ENCODE results near the gene NEGR1. TPM values are rescaled to one million over a fixed set of nuclear protein-coding genes. Genes with fewer than 3 reads are reported as not detected.

Gene NEGR1
- total RNA-seq, 1 donor from 2014 or later = 2.4 TPM

DNA sequence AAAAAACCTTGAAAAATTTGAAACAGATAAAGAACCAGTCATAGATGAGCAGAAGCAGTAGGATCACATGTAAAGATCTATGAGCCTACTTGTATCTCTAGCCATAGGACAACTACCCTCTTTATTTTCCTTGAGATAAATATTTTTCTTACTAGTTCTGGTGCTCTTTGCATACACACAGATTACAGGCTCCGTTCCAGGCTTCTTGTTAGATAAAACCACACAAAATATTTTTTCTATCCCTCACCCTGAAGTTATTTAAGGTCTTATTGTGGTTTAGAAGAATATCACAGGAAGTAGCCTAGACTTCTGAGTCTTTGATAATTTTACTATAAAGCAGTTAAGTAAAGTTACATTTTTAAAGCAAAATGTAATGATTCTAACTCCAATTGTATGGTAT, 512.2 kb downstream of the NEGR1 start:
- H3K36me3 Mint-ChIP-seq = no peaks in the 10 kb centered on the region
- TF ChIP-seq, protein P1, sequence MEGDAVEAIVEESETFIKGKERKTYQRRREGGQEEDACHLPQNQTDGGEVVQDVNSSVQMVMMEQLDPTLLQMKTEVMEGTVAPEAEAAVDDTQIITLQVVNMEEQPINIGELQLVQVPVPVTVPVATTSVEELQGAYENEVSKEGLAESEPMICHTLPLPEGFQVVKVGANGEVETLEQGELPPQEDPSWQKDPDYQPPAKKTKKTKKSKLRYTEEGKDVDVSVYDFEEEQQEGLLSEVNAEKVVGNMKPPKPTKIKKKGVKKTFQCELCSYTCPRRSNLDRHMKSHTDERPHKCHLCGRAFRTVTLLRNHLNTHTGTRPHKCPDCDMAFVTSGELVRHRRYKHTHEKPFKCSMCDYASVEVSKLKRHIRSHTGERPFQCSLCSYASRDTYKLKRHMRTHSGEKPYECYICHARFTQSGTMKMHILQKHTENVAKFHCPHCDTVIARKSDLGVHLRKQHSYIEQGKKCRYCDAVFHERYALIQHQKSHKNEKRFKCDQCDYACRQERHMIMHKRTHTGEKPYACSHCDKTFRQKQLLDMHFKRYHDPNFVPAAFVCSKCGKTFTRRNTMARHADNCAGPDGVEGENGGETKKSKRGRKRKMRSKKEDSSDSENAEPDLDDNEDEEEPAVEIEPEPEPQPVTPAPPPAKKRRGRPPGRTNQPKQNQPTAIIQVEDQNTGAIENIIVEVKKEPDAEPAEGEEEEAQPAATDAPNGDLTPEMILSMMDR (IDR thresholded peaks at IDR 0.05; ENCODE audit: unreplicated experiment) = no peak
- DNase-seq (ENCODE audit: low spot score in 2 of 2, unreplicated experiment in 2 of 2) = no peak
- peaks cover 10% of the 10 kb centered on the region for H3K9me3 Mint-ChIP-seq
- peaks cover 2% of the 10 kb centered on the region for H3K27me3 Mint-ChIP-seq (ENCODE audit: low read depth)
- no peaks in the 10 kb centered on the region for H3K4me1 Mint-ChIP-seq
- no peak overlapping the region for H3K27ac Mint-ChIP-seq
- H3K4me3 Mint-ChIP-seq = no peak overlapping the region

DNA sequence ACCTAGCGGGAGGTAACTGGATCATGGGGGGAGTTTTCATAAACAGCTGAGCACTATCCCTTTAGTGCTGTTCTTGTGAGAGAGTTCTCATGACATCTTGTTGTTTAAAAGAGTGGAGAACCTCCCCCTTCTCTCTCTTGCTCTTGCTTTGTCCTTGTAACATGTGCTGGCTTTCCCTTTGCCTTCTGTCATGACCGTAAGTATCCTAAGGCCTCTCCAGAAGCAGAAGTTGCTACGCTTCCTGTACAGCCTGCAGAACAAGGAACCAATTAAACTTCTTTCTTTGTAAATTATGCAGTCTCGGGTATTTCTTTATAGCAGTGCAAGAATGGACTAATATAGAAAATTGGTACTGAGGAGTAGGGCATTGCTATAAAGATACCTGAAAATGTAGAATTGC, 515.6 kb downstream of the NEGR1 start:
- Mint-ChIP-seq H3K4me1 (no peaks in the 10 kb centered on the region), H3K27ac (no peak overlapping the region), H3K27me3 (ENCODE audit: low read depth) (peaks cover 2% of the 10 kb centered on the region), H3K4me3 (no peak overlapping the region), H3K9me3 (peaks cover 10% of the 10 kb centered on the region), H3K36me3 (no peaks in the 10 kb centered on the region)
- TF ChIP-seq, protein P1 (IDR thresholded peaks at IDR 0.05; ENCODE audit: unreplicated experiment) = no peak
- DNase-seq (ENCODE audit: low spot score in 2 of 2, unreplicated experiment in 2 of 2) = no peak

DNA sequence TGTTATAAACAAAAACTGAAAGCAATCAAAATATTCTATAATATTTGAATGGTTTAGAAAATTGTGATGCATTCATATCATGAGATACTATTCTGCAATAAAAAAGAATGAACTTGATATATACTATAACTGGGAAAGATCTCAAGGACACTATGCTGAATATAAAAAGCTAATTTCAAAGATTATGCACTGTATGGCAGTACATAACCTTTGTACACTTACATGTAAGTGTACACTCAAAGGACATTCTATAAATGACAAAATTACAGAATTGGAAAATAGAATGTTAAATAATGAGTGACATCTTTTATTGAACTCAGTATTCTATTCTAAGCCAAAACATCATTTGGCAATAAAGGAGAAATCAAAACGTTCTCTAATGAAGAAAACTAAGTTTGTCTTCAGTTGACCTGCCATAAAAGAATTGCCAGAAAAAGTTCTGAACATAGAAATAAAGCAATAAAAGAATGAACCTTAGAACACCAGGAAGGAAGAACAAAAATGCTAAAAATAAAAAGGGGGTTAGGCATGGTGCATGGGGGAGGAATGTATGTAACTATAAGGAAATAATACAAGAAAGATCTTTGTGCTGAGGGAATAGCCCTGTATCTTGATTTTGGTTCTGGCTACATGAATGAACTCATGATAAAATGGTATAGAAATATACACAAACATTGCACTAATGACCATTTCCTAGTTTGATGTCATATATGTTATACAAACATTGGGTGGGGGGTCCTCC, 519.7 kb downstream of the NEGR1 start:
- no peaks in the 10 kb centered on the region for H3K4me1 Mint-ChIP-seq
- TF ChIP-seq, protein P1 (IDR thresholded peaks at IDR 0.05; ENCODE audit: unreplicated experiment) = no peak
- no peak for DNase-seq (ENCODE audit: low spot score in 2 of 2, unreplicated experiment in 2 of 2)
- H3K36me3 Mint-ChIP-seq = no peaks in the 10 kb centered on the region
- H3K9me3 Mint-ChIP-seq = peaks cover 3% of the 10 kb centered on the region
- H3K4me3 Mint-ChIP-seq = no peak overlapping the region
- peaks cover 2% of the 10 kb centered on the region for H3K27me3 Mint-ChIP-seq (ENCODE audit: low read depth)
- H3K27ac Mint-ChIP-seq = no peak overlapping the region

DNA sequence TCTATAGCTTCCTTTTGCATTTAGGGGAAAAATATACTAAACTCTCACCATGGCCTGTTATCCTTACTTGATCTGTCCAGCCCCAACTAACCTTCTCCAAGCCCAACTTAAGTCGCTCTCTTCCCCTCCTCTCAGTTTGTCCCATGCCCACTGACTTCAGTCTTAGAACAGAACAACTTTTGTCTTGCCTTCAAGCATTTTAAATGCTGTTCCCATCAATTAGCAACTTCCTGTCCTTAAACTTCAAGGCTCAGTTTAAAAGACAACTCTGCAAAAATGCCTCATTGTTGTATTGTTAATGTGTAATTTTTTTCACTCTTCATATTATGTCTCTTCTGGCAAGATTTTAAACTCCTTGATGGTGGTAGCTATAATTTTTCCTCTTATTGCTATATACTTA, 526.9 kb downstream of the NEGR1 start:
- H3K36me3 Mint-ChIP-seq = no peaks in the 10 kb centered on the region
- no peak overlapping the region for H3K4me3 Mint-ChIP-seq
- no peaks in the 10 kb centered on the region for H3K4me1 Mint-ChIP-seq

DNA sequence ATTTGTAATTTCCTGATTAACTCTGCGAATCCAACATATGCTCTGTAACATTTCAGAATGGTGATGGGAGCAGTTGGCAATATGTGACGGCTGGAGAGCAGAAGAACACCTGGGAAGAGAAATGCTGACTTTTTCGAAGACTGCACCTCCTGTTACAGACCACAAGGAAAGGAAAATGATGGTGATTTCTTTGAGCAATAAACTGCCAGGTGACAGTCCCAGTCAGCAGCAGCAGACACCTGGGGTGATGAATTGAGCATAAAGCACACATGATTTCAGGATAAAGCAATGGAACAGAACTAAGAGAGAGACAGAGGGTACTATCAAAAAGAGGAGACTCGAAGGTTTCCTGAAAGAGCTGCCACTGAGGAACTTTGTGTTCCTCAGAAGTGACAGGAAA, 528.6 kb downstream of the NEGR1 start:
- TF ChIP-seq, protein P1 (IDR thresholded peaks at IDR 0.05; ENCODE audit: unreplicated experiment) = no peak
- H3K27ac Mint-ChIP-seq = no peak overlapping the region
- H3K27me3 Mint-ChIP-seq (ENCODE audit: low read depth) = no peaks in the 10 kb centered on the region
- no peaks in the 10 kb centered on the region for H3K4me1 Mint-ChIP-seq
- H3K9me3 Mint-ChIP-seq = peaks cover 3% of the 10 kb centered on the region
- no peaks in the 10 kb centered on the region for H3K36me3 Mint-ChIP-seq
- no peak for DNase-seq (ENCODE audit: low spot score in 2 of 2, unreplicated experiment in 2 of 2)
- H3K4me3 Mint-ChIP-seq = no peak overlapping the region

More for the DNA sequence above, 526.9 kb downstream of the NEGR1 start:
- H3K27me3 Mint-ChIP-seq (ENCODE audit: low read depth) = no peaks in the 10 kb centered on the region
- H3K9me3 Mint-ChIP-seq = peaks cover under 1% of the 10 kb centered on the region
- no peak overlapping the region for H3K27ac Mint-ChIP-seq
- TF ChIP-seq, protein P1 (IDR thresholded peaks at IDR 0.05; ENCODE audit: unreplicated experiment) = no peak
- DNase-seq (ENCODE audit: low spot score in 2 of 2, unreplicated experiment in 2 of 2) = no peak
